ENCODE data around the gene TRIM47.
A peak's percentile ranks its signal among the peaks of the same experiment; 100 is the strongest.
"Not testable (repeated sequence)": the region's sequence is repeated elsewhere in the genome, so short reads cannot be mapped to it uniquely, and the experiment has no call there.

Gene TRIM47

DNA sequence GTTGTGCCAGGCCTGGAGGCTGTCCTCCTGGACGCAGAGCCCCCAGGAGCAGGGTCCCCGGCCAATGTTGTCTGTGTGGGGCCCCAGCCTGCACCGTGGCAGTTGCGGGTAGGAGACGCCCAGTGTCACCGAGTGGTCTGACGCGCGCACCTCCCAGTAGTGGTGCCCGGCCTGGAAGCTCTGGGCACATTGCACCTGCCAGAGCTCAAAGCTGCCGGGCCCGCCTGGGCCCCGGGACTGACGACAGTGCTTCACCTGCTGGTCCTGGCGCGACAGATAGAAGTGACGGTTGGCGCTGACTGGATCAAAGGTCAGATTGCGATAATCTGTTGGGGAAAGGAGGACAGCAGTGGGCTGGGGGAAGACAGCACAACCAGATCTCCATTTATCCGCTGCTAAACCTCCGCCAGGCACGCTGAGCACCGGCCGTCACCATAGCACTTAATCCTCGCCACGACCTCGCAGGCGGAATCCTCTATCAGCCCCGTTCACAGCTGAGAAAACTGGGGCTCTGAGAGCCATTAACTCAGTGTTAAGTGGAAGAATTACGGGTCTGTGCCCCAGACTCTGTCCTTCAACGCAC is 12.7 kb upstream of the TRIM47 start:
- no peak for DNase-seq

DNA sequence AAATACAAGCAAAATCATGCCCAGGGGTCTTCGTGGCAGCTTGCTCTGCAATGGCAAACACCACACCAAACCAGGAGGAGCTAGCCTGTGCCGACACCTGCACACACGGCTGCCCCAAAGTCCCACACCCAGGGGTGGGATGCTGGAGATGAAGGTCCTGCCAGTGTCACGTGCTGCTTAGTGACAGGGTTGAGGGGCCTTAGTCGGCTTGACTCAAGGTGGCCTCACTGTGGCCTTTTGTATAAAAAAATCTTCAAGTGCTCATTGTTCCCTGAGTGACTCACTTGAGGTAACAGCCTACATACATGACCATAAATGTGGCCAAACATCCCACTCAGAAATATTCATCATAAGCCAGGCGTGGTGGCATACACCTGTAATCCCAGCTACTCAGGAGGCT is 11.1 kb upstream of the TRIM47 start:
- DNase-seq: no peak

DNA sequence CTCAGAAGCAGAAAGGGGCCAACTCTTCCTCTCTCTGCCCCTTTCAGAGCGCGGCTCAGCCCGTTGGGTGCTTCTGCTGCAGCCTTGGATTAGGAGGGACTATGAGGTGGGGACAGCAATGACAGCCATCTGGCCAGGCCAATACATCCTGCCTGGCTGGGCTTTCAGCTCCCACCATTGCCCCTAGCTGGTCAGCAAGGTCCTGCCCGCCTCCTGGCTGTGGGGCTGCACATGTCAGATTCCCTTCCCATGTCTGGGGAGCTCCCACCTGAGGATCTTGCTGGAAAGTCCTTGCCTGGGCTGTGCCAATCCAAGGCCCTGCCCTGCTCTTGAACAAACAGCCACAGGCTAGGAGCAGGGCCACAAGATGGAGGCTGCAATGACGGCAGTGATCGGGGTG is 10.1 kb upstream of the TRIM47 start:
- DNase-seq: no peak

- not testable (repeated sequence) for DNase-seq
Measured at GRCh38 chr17:75885860-75886259, 7.5 kb upstream of the TRIM47 start.

- no peak for DNase-seq
Measured at GRCh38 chr17:75885431-75885830, 7.0 kb upstream of the TRIM47 start.

GRCh38 chr17:75881678-75882454 is 3.5 kb upstream of the TRIM47 start:
- no peak for DNase-seq

DNA sequence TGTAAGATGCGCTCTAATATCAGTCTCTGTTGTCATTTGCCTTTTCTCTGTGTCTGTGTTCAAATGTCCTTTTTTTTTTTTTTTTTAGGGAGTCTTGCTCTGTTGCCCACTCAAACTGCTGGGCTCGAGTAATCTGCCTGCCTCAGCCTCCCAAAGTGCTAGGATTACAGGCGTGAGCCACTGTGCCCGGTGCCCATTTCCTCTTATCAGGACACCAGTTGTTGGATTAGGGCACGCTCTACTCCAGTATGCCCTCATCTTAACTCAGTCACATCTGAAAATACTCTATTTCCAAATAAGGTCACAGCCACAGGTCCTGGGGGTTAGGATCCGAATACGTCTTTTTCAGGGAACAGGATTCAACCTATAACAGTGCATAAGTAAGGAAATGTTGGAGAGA is 1.9 kb upstream of the TRIM47 start:
- no peak for DNase-seq

- peak; percentile 61 for DNase-seq
Measured at GRCh38 chr17:75877752-75878173, 618 bp downstream of the TRIM47 start.

- no peak for DNase-seq
Measured at GRCh38 chr17:75876938-75877751, 1.2 kb downstream of the TRIM47 start.

DNA sequence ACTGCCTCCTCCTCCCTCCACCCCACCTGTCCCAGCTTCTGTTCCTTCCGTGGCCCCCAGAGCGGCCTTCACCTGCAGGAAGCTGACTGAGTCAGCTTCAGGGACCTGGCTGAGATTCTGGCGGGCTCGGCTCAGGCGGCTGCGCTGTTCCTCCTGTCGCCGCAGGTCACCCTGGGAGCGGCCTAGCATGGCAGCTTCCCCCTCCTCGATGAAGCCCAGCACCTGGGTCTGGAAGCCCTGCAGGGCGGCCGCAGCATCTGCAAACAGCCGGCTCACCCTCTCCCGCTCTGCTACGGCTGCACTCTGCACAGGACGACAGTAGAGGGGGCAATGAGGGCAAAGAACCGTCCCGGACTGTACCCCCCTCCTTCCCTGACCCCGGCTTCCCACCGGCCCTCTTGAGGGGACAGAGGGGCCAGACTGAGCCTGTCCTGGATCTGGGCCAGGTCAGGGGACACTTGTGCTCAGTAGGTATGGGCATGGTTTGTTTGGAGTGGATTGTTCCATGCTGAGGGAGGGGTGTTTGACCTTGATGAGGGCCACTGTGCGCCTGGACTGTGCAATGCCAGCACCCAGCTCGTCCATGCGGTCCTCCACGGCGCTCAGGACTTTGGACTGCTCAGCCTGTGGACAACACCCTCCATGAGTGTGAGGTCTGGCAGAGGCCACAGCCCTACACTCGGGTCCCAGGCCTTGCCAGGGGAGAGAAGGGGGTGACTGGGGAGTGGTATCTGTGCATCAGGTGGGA is 2.0 kb downstream of the TRIM47 start:
- DNase-seq: peak; percentile 89

- no peak for DNase-seq
Measured at GRCh38 chr17:75875940-75876189, 2.5 kb downstream of the TRIM47 start.

GRCh38 chr17:75875182-75875939 is 3.0 kb downstream of the TRIM47 start:
- no peak for DNase-seq

GRCh38 chr17:75874323-75875181 is 3.8 kb downstream of the TRIM47 start:
- DNase-seq: no peak

DNA sequence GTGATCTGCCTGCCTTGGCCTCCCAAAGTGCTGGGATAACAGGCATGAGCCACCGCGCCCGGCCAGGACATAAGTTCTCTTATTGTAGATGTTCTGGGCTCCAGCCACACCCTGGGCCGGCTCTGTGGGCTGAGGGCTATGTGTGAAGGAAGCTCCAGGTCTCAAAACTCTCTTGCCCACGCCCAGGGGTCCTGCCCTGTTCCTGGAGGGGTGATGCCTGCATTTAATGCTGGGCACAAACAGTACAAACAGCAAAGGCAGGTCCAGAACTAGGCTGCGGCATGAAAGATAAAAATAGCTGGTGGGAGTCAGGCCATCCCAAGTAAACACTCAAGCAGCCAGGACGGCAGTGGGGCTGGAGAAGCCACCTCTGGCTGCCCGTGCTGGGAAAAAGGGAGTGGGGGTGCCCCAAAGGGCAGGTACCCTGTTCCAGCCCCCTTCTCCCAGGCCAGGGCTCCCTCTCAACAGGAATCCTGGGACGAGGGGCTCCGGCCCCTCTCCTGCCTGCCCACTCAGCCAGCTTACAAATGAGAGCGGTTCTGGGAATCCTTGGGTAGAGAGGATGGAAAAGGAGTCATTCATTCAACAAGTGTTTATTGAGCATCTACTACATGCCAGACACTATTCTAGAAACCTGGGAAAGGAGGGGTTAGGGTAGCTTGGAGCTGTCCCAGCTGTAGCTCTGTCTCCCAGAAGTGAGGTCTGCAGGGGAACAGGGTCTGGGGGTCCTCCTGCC is 4.6 kb downstream of the TRIM47 start:
- DNase-seq: no peak

DNA sequence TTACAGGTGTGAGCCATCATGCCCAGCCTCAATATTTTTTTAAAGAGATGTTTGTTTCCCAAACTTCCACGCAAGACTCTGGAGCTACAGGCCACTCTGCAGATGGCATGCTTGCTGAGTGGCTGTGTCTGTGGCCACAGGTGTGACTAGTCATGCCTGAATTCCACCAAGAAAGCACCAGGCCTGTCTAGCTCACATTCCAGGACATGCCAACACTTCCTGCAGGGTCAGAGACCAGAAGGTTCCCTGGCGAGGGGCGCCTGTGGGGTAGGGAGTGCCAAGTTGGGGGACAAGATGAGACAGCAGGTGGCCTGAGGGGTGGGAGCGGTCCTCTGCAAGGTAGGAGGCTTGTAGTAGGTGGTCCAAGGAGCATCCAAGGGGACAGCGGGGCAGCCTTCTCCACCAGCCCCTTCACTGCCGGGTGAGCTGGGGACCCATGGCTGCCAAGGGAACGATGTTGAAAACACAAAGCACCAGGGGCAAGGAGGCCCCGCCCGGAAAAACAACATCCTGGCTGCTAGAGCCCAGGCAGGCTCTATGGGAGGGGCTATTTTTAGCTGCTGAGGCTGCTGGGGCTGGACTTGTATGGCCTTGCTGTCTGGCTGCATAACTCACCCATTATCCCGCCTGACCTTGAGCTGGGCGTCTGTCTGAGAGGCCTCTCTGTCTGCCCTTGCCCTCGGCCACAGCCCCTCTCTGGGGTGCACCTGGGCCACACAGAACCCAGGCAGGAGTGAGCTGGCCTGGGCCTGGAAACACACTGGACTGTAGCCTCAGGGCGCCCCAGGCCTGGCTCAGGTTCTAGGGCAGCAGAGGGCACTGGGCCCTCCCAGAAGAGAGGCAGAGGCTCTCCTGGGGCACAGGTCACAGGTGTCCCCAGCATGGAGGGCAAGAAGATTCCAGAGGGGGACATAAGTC is 5.7 kb downstream of the TRIM47 start:
- peak; percentile 79 for DNase-seq

- not testable (repeated sequence) for DNase-seq
Measured at GRCh38 chr17:75870228-75870627, 8.2 kb downstream of the TRIM47 start.

- no peak for DNase-seq
Measured at GRCh38 chr17:75869282-75870141, 8.9 kb downstream of the TRIM47 start.

DNA sequence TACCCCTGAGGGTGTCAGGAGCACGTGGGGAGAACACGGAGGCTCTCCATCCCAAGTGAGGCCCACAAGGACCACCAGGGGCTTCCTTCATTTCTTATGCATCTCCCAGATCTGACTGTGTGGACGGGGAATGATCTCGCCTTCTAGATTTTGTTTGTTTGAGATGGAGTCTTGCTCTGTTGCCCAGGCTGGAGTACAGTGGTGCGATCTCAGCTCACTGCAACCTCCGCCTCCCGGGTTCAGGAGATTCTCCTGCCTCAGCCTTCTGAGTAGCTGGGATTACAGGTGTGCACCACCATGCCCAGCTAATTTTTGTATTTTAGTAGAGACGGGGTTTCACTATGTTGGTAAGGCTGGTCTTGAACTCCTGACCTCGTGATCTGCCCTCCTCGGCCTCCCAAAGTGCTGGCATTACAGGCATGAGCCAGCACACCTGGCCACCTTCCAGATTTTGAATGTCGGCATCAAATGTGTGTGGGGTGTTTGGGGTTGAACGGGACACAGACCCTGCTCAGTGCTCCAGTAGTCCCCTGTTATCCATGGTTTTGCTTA is 9.6 kb downstream of the TRIM47 start:
- DNase-seq: not testable (repeated sequence)

All from CD4-positive, alpha-beta T cell treated with Interleukin-4 for 4 hours (primary cell).